ENCODE measurements around the gene MYO3B.

DNA sequence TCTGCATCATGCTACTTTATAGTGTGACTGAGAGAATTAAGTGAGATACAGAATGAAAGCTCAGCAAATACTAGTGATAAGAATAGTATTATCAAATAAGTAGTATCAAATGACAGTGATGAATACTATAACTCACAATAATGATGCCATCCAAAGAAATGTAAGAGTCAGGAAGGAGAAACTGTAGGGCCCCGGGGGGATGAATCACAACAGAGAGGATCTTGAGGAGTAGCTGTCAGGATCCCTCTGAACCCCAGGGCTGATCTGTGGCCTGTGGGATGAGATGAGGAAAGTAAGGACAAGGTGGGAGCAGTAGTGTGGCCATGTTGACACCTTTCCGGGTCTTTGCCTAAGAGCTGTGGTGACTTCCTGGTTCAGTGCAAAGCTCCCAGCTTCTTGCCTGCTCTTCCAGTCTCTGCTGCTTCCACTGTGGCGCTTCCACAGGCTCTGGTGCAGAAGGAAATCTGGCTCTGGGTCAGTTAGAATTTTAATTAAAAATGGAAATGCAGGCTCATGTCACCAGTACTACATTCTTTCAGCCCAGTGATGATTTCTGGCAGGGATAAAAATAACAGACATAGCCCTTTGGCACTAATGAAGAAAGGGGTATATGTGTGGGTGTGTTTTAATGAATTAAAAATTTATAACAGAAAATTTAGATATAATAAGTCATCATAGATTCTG, 166.9 kb downstream of the MYO3B start:
- TF ChIP-seq, protein P1, sequence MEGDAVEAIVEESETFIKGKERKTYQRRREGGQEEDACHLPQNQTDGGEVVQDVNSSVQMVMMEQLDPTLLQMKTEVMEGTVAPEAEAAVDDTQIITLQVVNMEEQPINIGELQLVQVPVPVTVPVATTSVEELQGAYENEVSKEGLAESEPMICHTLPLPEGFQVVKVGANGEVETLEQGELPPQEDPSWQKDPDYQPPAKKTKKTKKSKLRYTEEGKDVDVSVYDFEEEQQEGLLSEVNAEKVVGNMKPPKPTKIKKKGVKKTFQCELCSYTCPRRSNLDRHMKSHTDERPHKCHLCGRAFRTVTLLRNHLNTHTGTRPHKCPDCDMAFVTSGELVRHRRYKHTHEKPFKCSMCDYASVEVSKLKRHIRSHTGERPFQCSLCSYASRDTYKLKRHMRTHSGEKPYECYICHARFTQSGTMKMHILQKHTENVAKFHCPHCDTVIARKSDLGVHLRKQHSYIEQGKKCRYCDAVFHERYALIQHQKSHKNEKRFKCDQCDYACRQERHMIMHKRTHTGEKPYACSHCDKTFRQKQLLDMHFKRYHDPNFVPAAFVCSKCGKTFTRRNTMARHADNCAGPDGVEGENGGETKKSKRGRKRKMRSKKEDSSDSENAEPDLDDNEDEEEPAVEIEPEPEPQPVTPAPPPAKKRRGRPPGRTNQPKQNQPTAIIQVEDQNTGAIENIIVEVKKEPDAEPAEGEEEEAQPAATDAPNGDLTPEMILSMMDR (IDR thresholded peaks at IDR 0.05; ENCODE audit: insufficient read depth, low read length, poor library complexity, severe bottlenecking) = no peak
- TF ChIP-seq EZH2phosphoT487 (conservative IDR thresholded peaks at IDR 0.05; ENCODE audit: low read length) = no peak

All from SU-DHL-6 (cell line).